VCaP (cell line): Measurements from ENCODE around the gene DCHS1.

Source experiments
- H3K27ac ChIP-seq: fragments of 450-650 bp; 2 replicates; pipeline ENCODE4 v1.5.1; 2017
- CTCF ChIP-seq: fragments of 450-650 bp; conservative IDR thresholded peaks from 2 replicates; pipeline ENCODE4 v1.5.1; 2017; ENCODE audit warnings: mild to moderate bottlenecking, moderate library complexity

Gene DCHS1

GRCh38 chr11:6681505-6681904, 25.9 kb upstream of the DCHS1 start:
- no peak for TF ChIP-seq CTCF
- H3K27ac ChIP-seq = no peak overlapping the region; the same call in 1 of the 2 replicates

- TF ChIP-seq CTCF = no peak
- H3K27ac ChIP-seq = peak overlapping the region; percentile 65
Observed at GRCh38 chr11:6677018-6677417, 21.4 kb upstream of the DCHS1 start.

GRCh38 chr11:6674862-6675261, 19.3 kb upstream of the DCHS1 start:
- H3K27ac ChIP-seq = no peak overlapping the region
- no peak for TF ChIP-seq CTCF

- no peak overlapping the region for H3K27ac ChIP-seq
- no peak for TF ChIP-seq CTCF
Observed at GRCh38 chr11:6674219-6674597, 18.6 kb upstream of the DCHS1 start.

GRCh38 chr11:6673523-6674218, 18.1 kb upstream of the DCHS1 start:
- no peak for TF ChIP-seq CTCF
- no peak overlapping the region for H3K27ac ChIP-seq

- no peak for TF ChIP-seq CTCF
Observed at GRCh38 chr11:6671991-6672390, 16.4 kb upstream of the DCHS1 start.

GRCh38 chr11:6670202-6670830, 14.7 kb upstream of the DCHS1 start:
- H3K27ac ChIP-seq = no peak overlapping the region
- no peak for TF ChIP-seq CTCF

More at GRCh38 chr11:6671991-6672390, 16.4 kb upstream of the DCHS1 start:
- H3K27ac ChIP-seq = no peak overlapping the region; the same call in 1 of the 2 replicates
